HG02981 (cell line): ENCODE results near the gene SSC5D.
"Not testable (repeated sequence)": the region's sequence is repeated elsewhere in the genome, so short reads cannot be mapped to it uniquely, and the experiment has no call there.

ENCODE experiments used
- ATAC-seq: cut with Tn5 transposase; IDR thresholded peaks from one replicate; pipeline ENCODE4 v1.9.1; 2021; ENCODE audit warnings: mild to moderate bottlenecking, moderate library complexity; ENCODE audit not compliant: unreplicated experiment

Gene SSC5D

GRCh38 chr19:55487924-55488687 lies at the start of gene SSC5D:
Gene SSC5D, plus strand, starts transcription at chr19:55488436. Its CDS starts 154 bp downstream, at chr19:55488590.
- no peak for ATAC-seq

GRCh38 chr19:55439052-55439451 lies 49.2 kb upstream of the SSC5D start:
- no peak for ATAC-seq

DNA sequence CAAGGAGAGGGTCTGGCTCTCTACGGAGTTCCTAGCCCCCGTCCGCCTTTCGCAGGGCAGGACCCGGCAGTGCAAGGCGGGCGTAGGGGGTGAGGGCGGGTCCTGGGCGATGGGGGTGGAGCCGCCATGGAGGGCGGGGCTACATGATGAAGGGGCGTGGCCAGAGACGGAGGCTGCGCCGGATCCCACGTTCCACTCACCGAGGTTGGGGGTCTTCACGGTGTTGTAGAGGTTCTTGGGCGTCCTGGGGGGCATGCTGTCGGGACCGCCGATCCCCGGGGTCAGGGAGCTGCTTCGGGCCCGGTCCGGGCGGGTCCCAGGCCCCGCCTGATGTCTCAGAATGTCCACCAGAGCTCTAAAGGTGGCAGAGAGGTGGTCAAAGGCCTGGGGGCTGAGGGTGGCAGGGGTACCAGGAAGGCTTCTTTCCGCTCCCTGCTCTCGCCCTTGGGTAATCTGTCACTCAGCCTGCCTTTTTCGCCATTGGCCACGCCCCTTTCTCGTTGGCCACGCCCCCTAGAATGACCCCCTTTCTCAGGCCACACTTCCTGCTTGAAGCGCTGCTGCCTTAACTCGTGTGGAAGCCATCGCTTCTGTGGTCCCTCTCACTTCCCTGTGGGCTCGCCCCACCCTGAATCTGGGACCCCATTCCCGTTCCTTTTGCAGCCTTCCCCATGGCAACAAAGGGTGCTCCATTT lies 47.7 kb upstream of the SSC5D start:
- ATAC-seq, result no peak

GRCh38 chr19:55441319-55441691 lies 46.9 kb upstream of the SSC5D start:
- no peak for ATAC-seq

DNA sequence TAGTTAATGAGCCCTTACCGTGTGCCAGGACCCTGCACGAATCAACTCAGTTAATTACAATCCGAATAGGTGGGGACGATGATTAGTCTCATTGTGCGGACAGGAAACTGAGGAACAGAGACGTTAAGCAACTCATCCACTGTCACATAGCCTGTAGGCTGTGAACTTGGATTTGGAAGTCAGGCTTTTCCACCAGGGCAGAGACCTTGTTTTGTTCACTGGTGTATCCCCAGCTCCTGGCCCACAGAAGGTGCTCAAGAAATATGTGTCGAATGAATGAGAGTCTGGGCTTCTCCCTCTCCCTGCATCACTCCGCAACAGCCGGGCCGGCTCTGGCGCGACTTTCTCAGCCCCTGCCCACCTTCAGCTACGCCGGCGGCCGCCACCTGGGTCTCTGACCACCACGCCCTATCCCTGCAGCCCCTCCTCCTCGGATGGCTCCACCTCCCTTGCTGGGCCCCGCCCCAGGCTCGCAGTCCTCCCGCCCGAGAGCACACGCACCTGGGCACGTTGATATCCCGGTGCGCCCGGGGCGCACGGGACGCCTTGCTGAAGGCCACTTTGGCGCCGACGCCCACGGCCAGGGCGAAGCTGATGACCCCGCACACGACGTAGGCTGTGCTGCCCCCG lies 46.4 kb upstream of the SSC5D start:
- ATAC-seq, result no peak

DNA sequence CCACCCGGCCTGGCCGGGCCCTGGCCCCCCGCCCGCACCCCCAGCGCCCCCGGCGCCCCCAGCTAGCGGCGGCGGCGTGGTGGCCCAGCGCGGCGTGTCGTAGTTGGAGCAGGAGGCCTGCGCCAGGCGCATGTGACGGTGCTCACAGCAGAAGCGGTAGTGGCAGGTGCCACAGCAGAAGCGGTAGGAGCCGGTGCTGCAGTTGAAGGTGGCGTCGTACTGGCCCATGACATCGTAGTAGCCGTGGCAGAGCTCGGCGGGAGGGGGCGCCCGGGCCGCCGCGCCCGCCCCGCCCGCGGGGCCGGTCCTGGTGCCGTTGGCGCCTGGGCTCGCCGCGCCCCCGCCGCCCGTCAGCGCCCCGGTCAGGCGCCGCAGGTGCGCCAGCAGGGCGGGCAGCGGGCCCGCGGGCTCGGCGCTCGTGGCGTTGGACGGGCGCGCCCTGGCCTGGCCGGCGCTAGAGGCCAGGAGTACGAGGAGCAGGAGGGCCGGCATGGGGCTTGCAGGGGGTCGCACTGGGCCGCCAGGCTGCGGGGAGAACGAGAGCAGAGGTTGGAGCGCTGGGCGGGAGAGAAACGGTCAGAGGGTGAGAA lies 45.8 kb upstream of the SSC5D start:
- ATAC-seq, result no peak

DNA sequence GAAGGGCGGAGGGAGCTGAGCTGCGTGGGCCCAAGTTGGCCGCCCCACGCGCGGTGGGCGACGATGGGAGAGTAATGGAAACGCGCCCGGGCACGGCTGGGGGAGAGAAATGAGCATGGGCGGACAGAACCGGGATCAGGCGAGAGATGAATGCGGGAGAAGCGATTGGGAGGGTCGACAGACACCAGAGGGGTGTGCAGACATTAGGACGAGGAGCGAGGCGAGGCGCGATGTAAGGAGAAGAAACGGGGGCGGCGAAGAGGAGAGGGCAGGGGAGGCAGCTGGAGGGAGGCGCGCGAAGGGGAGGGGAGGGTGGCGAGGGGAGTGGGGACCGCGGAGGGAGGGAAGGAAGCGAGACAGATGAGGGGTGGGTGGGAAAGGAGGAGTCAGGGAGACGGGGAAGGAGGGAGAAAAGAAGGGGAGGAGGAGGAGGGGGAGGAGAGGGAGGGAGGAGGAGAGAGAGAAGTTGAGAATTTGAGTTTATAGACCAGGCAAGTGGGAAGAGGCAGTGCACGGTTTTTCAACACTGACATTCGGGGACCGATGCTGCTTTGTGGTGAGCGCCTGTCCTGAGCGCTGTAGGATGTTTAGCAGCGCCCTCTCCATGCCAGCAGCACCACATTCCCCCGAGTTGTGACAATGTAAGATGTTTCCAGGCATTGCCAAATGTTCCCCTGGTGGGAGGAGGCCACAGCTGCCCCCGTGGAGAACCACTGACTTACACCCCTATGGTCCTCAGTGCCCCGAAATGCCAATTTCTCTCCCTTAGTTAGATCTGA lies 45.0 kb upstream of the SSC5D start, which contains the start of gene SHISA7:
Gene SHISA7, minus strand, starts transcription at position 256 of the 779 bp plus-strand sequence. CDS start 437 bp downstream, outside the sequence.
- no peak for ATAC-seq

DNA sequence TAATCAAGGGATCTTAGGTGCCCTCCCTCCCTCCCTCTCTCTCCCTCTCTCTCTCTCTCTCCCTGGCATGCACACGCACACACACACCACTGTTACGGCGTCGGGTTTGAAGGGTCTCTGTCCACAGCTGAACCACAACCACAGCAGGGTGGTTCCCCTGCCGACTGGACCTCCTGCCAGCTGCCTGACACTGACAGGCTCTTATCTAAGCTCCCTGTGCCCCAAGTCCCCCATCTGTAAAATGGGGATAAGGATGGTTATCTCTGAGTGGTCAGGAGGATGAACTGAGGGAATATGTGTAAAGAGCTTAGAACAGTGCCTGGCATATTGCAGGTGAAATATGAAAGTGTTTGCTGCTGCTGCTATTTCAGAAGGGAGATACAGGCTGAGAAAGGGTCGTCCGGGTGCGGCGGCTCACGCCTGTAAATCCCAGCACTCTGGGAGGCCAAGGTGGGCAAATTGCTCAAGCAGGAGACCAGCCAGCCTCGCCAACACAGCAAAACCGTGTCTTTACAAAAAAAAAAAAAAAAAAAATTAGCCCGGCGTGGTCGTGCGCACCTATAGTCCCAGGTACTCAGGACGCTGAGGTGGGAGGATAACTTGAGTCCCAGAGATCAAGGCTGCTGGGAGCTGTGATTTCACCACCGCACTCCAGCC lies 44.3 kb upstream of the SSC5D start:
- no peak for ATAC-seq

GRCh38 chr19:55444646-55445045 lies 43.6 kb upstream of the SSC5D start:
- ATAC-seq, result no peak

DNA sequence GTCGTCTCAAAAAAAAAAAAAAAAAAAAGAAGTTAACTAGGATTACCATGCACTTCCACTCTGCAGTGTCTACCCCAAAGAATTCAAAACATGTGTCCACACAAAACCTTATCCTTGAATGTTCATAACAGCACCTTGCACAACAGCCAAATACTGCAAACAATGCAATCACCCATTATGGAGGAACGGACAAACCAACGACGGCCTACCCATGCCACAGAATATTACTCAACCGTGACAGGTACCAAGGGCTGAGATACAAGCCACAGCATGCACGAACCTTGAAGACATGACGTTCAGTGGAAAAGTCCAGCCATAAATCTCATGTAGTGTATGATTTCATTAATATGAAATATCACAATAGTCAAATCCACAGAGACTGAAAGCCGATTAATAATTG lies 42.2 kb upstream of the SSC5D start:
- ATAC-seq, result no peak

GRCh38 chr19:55447421-55448174 lies 40.6 kb upstream of the SSC5D start:
- ATAC-seq, result no peak

DNA sequence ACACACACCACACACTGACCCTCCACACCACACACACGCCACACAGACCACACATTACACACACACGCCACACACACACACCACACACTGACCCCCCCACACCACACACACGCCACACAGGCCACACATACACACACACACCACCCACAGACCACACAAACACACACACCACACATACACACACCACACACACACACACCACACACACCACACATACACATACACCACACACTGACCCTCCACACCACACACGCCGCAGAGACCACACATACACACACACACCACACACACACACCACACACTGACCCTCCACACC lies 40.1 kb upstream of the SSC5D start:
- ATAC-seq, result not testable (repeated sequence)

- ATAC-seq, result no peak
Observed at GRCh38 chr19:55449469-55449868, 38.8 kb upstream of the SSC5D start.

GRCh38 chr19:55451163-55451964 lies 36.9 kb upstream of the SSC5D start:
- ATAC-seq, result no peak

- no peak for ATAC-seq
Observed at GRCh38 chr19:55451965-55452748, 36.1 kb upstream of the SSC5D start.

DNA sequence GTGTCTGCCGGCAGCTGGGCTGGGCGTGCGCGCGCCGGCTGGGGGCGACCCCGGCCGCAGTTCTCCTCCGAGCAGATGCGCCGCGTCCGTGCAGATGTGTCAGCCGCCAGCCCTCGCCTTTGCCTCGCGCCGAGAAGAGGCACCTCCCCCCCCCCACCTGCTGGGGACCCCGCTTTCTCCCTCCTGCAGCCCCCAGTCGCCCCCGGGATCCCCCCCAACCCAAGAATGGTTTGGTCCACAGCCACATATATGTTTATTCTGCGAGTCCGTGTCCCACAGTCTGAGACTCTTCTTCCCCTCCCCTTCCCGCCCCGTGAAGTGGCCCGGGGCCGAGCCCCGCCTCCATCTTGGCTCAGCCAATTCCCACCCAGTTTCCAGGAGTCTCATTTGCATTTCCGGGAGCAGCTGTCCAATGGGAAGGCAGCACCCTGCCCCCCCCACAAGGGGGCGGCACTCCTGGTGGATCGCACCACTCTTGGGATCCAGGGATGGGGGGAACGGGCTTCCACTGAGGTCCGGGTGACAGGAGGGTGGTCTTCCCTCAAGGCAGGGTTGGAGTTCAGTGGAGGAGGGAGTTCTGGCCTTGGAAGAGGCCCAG lies 35.4 kb upstream of the SSC5D start:
- no peak for ATAC-seq

GRCh38 chr19:55453511-55454260 lies 34.5 kb upstream of the SSC5D start:
- ATAC-seq, result no peak
